H9 (cell line): Measurements from ENCODE around the gene NHLRC4. TPM values are rescaled to one million over a fixed set of nuclear protein-coding genes. Genes with fewer than 3 reads are reported as not detected.

ENCODE experiments used
- DNase-seq: peaks from one replicate; pipeline ENCODE4 v3.0.0-alpha.2; 2017
- H2AFZ ChIP-seq: one replicate; pipeline ENCODE4 v1.6.1; 2013; ENCODE audit warnings: mild to moderate bottlenecking, low read length, control low read depth, moderate library complexity
- H2AK5ac ChIP-seq: 2 replicates; pipeline ENCODE4 v1.6.1; 2013; ENCODE audit warnings: low read length, control low read depth, mixed read lengths; ENCODE audit not compliant: insufficient read length
- H2BK120ac ChIP-seq: one replicate; pipeline ENCODE4 v1.6.1; 2013; ENCODE audit warnings: low read depth, mild to moderate bottlenecking, low read length, control low read depth, inconsistent platforms; ENCODE audit not compliant: poor library complexity, severe bottlenecking
- H2BK12ac ChIP-seq: 2 replicates; pipeline ENCODE4 v1.6.1; 2013; ENCODE audit warnings: low read length, control low read depth, mixed read lengths, low read depth; ENCODE audit not compliant: insufficient read length
- H2BK15ac ChIP-seq: 2 replicates; pipeline ENCODE4 v1.6.1; 2013; ENCODE audit warnings: low read depth, low read length, control low read depth
- H2BK20ac ChIP-seq: one replicate; pipeline ENCODE4 v1.6.1; 2013; ENCODE audit warnings: low read depth, mild to moderate bottlenecking, low read length, control low read depth, inconsistent platforms; ENCODE audit not compliant: poor library complexity, severe bottlenecking
- H2BK5ac ChIP-seq: 2 replicates; pipeline ENCODE4 v1.6.1; 2013; ENCODE audit warnings: low read length, control low read depth, mixed read lengths; ENCODE audit not compliant: insufficient read length
- H3K14ac ChIP-seq: 2 replicates; pipeline ENCODE4 v1.6.1; 2013; ENCODE audit warnings: low read length, control low read depth; ENCODE audit not compliant: insufficient read depth
- H3K18ac ChIP-seq: 2 replicates; pipeline ENCODE4 v1.6.1; 2013; ENCODE audit warnings: low read depth, mild to moderate bottlenecking, mixed read lengths, low read length, control low read depth; ENCODE audit not compliant: insufficient read length
- H3K23ac ChIP-seq: 2 replicates; pipeline ENCODE4 v1.6.1; 2013; ENCODE audit warnings: low read length, control low read depth, mixed read lengths, low read depth; ENCODE audit not compliant: insufficient read length
- H3K23me2 ChIP-seq: 2 replicates; pipeline ENCODE4 v1.6.1; 2013; ENCODE audit warnings: low read depth, mild to moderate bottlenecking, mixed read lengths, low read length, control low read depth; ENCODE audit not compliant: insufficient read length, poor library complexity, severe bottlenecking
- H3K27ac ChIP-seq: 2 replicates; pipeline ENCODE4 v1.5.1; 2013; ENCODE audit warnings: low read length, control low read depth, mixed read lengths, low read depth; ENCODE audit not compliant: insufficient read length
- H3K27me3 ChIP-seq: 2 replicates; pipeline ENCODE4 v1.6.1; 2013; ENCODE audit warnings: low read length, control low read depth, inconsistent platforms; ENCODE audit not compliant: insufficient read depth
- H3K4ac ChIP-seq: 2 replicates; pipeline ENCODE4 v1.6.1; 2013; ENCODE audit warnings: low read depth, mild to moderate bottlenecking, control low read depth, inconsistent platforms, low read length, moderate library complexity
- H3K4me1 ChIP-seq: 2 replicates; pipeline ENCODE4 v1.6.1; 2013; ENCODE audit warnings: low read length, control low read depth, inconsistent platforms; ENCODE audit not compliant: insufficient read depth
- H3K4me2 ChIP-seq: 2 replicates; pipeline ENCODE4 v1.6.1; 2013; ENCODE audit warnings: low read length, control low read depth, mixed read lengths; ENCODE audit not compliant: insufficient read length, insufficient read depth
- H3K56ac ChIP-seq: 2 replicates; pipeline ENCODE4 v1.6.1; 2013; ENCODE audit warnings: low read depth, mild to moderate bottlenecking, mixed read lengths, low read length, control low read depth; ENCODE audit not compliant: insufficient read length
- H3K79me1 ChIP-seq: 2 replicates; pipeline ENCODE4 v1.6.1; 2013; ENCODE audit warnings: low read depth, mild to moderate bottlenecking, moderate library complexity, low read length, control low read depth, inconsistent platforms; ENCODE audit not compliant: insufficient read depth, poor library complexity, severe bottlenecking
- H3K79me2 ChIP-seq: 2 replicates; pipeline ENCODE4 v1.6.1; 2013; ENCODE audit warnings: low read length, control low read depth, inconsistent platforms; ENCODE audit not compliant: insufficient read depth
- H3K9ac ChIP-seq: 2 replicates; pipeline ENCODE4 v1.6.1; 2013; ENCODE audit warnings: low read length, control low read depth, mixed read lengths; ENCODE audit not compliant: insufficient read length; ENCODE audit errors: extremely low read depth
- H3K9me3 ChIP-seq: one replicate; pipeline ENCODE4 v1.6.1; 2013; ENCODE audit warnings: low read depth, low read length, inconsistent platforms; ENCODE audit not compliant: control insufficient read depth
- H3T11ph ChIP-seq: one replicate; pipeline ENCODE4 v1.6.1; 2013; ENCODE audit warnings: mild to moderate bottlenecking, low read length, control low read depth, inconsistent platforms
- H4K20me1 ChIP-seq: one replicate; pipeline ENCODE4 v1.6.1; 2013; ENCODE audit not compliant: control insufficient read depth, insufficient read length, insufficient read depth
- H4K5ac ChIP-seq: 2 replicates; pipeline ENCODE4 v1.6.1; 2013; ENCODE audit warnings: low read depth, mild to moderate bottlenecking, mixed read lengths, low read length, control low read depth; ENCODE audit not compliant: insufficient read length
- H4K8ac ChIP-seq: replicated peaks from 2 replicates; pipeline ENCODE4 v1.6.1; 2013; ENCODE audit warnings: low read length, control low read depth, mixed read lengths, low read depth; ENCODE audit not compliant: insufficient read length
- H4K91ac ChIP-seq: 2 replicates; pipeline ENCODE4 v1.6.1; 2013; ENCODE audit warnings: low read depth, mild to moderate bottlenecking, moderate library complexity, mixed read lengths, low read length, control low read depth; ENCODE audit not compliant: insufficient read length
- H3K27ac Mint-ChIP-seq, 3 experiments: 2 replicates in 2 of 3; 3 replicates in 1 of 3; pipeline ENCODE4 v1.8.0; 2020 to 2021; ENCODE audit warnings: mixed read lengths in 3 of 3, mild to moderate bottlenecking in 1 of 3, moderate library complexity in 1 of 3
- H3K27me3 Mint-ChIP-seq: 2 replicates; pipeline ENCODE4 v1.8.0; 2021; ENCODE audit warnings: low read depth, mild to moderate bottlenecking, moderate library complexity, mixed read lengths
- H3K36me3 Mint-ChIP-seq, 3 experiments: 2 replicates in 2 of 3; 3 replicates in 1 of 3; pipeline ENCODE4 v1.8.0; 2020 to 2021; ENCODE audit warnings: low read depth in 3 of 3, mixed read lengths in 3 of 3; ENCODE audit not compliant: insufficient read depth in 1 of 3
- H3K4me1 Mint-ChIP-seq, 2 experiments: 2 replicates each; pipeline ENCODE4 v1.8.0; 2020; ENCODE audit warnings: mixed read lengths in 2 of 2
- H3K4me3 Mint-ChIP-seq, 2 experiments: 2 replicates in 1 of 2; 3 replicates in 1 of 2; pipeline ENCODE4 v1.8.0; 2020 to 2021; ENCODE audit warnings: mild to moderate bottlenecking in 2 of 2, mixed read lengths in 2 of 2, moderate library complexity in 1 of 2
- H3K9me3 Mint-ChIP-seq, 2 experiments: 2 replicates in 1 of 2; 3 replicates in 1 of 2; pipeline ENCODE4 v1.8.0; 2020; ENCODE audit warnings: mild to moderate bottlenecking in 2 of 2, mixed read lengths in 2 of 2, moderate library complexity in 1 of 2
- WGBS: extraction: QIAGEN DNeasy Blood & Tissue Kit; methylation state at CpG from one replicate; pipeline ENCODE4 v1.1.7; 2013; ENCODE audit warnings: missing lambda C conversion rate, low lambda C conversion rate, mixed read lengths; ENCODE audit not compliant: insufficient read length; ENCODE audit errors: extremely low coverage; 5-methylcytosine and 5-hydroxymethylcytosine counted together
- total RNA-seq: library from RNA; stranded (reverse); gene quantifications from 2 replicates; pipeline ENCODE4 v1.2.1, GENCODE V29; 2021
- TF ChIP-seq, protein P1 (sequence below): fragments of 200-600 bp; sonication (generic); conservative IDR thresholded peaks from 3 replicates; pipeline ENCODE4 v1.8.0; 2021; ENCODE audit warnings: antibody characterized with exemption, mild to moderate bottlenecking

The NHLRC4 gene
- total RNA-seq, 1 experiment from 2014 or later = 0.42 TPM

DNA sequence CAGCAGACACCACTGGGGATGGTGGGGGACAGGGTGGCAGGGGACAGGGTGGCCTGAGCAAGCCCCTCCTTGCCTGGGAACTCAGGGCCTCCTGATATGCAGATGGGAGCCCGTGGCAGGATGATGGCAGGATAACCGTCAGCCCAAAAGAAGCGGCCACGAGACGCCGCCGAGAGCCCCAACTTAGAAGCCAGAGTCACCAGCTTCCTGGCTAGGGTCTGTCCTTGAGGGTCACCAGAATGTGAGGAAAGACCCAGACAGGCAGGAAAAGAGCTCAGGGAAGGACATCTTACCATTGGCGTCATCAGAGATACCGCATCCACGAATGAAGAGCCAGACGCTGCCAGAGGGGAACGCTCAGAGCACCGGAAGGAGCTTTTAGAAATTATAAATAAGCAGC, 42.5 kb downstream of the NHLRC4 start:
- TF ChIP-seq, protein P1, sequence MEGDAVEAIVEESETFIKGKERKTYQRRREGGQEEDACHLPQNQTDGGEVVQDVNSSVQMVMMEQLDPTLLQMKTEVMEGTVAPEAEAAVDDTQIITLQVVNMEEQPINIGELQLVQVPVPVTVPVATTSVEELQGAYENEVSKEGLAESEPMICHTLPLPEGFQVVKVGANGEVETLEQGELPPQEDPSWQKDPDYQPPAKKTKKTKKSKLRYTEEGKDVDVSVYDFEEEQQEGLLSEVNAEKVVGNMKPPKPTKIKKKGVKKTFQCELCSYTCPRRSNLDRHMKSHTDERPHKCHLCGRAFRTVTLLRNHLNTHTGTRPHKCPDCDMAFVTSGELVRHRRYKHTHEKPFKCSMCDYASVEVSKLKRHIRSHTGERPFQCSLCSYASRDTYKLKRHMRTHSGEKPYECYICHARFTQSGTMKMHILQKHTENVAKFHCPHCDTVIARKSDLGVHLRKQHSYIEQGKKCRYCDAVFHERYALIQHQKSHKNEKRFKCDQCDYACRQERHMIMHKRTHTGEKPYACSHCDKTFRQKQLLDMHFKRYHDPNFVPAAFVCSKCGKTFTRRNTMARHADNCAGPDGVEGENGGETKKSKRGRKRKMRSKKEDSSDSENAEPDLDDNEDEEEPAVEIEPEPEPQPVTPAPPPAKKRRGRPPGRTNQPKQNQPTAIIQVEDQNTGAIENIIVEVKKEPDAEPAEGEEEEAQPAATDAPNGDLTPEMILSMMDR = no peak
- H3K9me3 Mint-ChIP-seq = peaks cover 15 to 16% of the 10 kb centered on the region in 2 experiments
- H3K9ac ChIP-seq = no peak overlapping the region
- no CpG with 5 or more reads among the region's 13 CpGs for WGBS
- H3K27ac Mint-ChIP-seq = peak overlapping the region; percentile 30 to 52 (median 44); a peak in 4 of 7 replicates
- H3K79me2 ChIP-seq = no peaks in the 10 kb centered on the region
- no peak overlapping the region for H2BK15ac ChIP-seq
- H2BK120ac ChIP-seq = no peak overlapping the region
- no peaks in the 10 kb centered on the region for H3K4me1 ChIP-seq
- H3K23ac ChIP-seq = no peak overlapping the region
- no peak overlapping the region for H4K8ac ChIP-seq
- no peak for DNase-seq
- peak overlapping the region in 1 of 2 experiments; percentile 34; a peak in 1 of 5 replicates for H3K4me3 Mint-ChIP-seq
- H2AK5ac ChIP-seq = no peak overlapping the region
- peaks cover 11 to 13% of the 10 kb centered on the region in 2 experiments for H3K4me1 Mint-ChIP-seq
- no peak overlapping the region for H3K27ac ChIP-seq
- no peak overlapping the region for H3K56ac ChIP-seq
- peaks cover 2% of the 10 kb centered on the region for H3K79me1 ChIP-seq
- no peak overlapping the region for H4K5ac ChIP-seq
- H2BK12ac ChIP-seq = no peak overlapping the region
- H4K91ac ChIP-seq = no peak overlapping the region
- no peak overlapping the region for H3K4ac ChIP-seq
- no peaks in the 10 kb centered on the region for H4K20me1 ChIP-seq
- H3K9me3 ChIP-seq = no peaks in the 10 kb centered on the region
- H3K18ac ChIP-seq = no peak overlapping the region
- H3K36me3 Mint-ChIP-seq = peaks cover 17 to 21% (median 19%) of the 10 kb centered on the region in 3 experiments
- no peak overlapping the region for H2AFZ ChIP-seq
- no peak overlapping the region for H3K14ac ChIP-seq
- no peak overlapping the region for H3K4me2 ChIP-seq
- H2BK20ac ChIP-seq = no peak overlapping the region
- H3T11ph ChIP-seq = no peak overlapping the region
- H3K27me3 Mint-ChIP-seq = peaks cover 10% of the 10 kb centered on the region
- H2BK5ac ChIP-seq = no peak overlapping the region
- no peaks in the 10 kb centered on the region for H3K23me2 ChIP-seq
- no peaks in the 10 kb centered on the region for H3K27me3 ChIP-seq
